GM19239 (cell line): ENCODE results near the gene TOMM6.
"Not testable (repeated sequence)": the region's sequence is repeated elsewhere in the genome, so short reads cannot be mapped to it uniquely, and the experiment has no call there.

Experiments
- DNase-seq: peaks from one replicate; pipeline ENCODE4 v3.0.0; 2011; ENCODE audit warnings: low spot score; ENCODE audit not compliant: insufficient read length
- FAIRE-seq: peaks from 2 replicates; lab custom pipeline; 2011; peaks lifted over from hg19 to GRCh38; lab: Jason Lieb, UNC

The TOMM6 gene

GRCh38 chr6:41759905-41760579 is 27.5 kb upstream of the TOMM6 start:
- no peak for DNase-seq
- no peak for FAIRE-seq

GRCh38 chr6:41763470-41763869 is 24.0 kb upstream of the TOMM6 start:
- FAIRE-seq (no peak), DNase-seq (no peak)

GRCh38 chr6:41766043-41766664 is 21.3 kb upstream of the TOMM6 start:
- not testable (repeated sequence) for DNase-seq, FAIRE-seq

GRCh38 chr6:41767112-41767833 is 20.2 kb upstream of the TOMM6 start:
- no peak for FAIRE-seq
- DNase-seq = no peak

DNA sequence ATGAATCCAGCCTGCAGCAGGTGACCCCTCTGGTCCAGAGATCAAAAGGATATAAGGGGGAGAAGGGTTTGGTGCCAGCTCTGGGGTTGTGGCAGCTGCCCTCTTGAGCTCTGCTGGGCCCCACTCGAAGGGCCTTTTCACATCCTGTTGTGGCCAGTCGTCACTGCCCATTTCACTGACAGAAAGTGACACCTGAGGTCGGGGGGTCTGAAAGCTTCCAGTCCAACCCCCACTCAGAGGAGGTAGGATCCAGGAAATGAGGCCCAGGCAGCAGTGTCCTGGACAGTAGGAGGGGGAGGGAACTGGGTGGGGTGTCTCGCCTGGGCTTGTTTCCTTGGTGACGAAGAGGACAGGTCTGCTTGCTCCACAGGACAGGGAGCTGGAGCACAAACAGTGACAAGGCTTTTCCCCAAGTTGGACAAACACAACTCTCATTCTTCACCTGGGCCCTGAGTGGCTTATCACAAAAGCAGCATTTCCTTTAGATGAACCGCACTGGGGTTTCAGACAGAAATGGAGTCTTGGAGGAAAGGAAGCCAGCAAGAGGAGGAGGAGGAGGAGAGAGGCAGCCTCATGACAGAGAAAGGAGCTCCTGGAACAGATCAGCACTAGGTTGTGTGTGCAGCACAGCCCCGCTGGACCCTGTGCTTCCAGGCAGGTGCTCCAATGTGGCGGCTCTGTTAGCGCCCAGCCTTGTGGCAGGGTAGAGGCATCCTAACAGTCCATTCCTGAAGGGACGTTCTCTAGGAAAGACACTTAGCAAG is 18.8 kb upstream of the TOMM6 start:
- no peak for DNase-seq

DNA sequence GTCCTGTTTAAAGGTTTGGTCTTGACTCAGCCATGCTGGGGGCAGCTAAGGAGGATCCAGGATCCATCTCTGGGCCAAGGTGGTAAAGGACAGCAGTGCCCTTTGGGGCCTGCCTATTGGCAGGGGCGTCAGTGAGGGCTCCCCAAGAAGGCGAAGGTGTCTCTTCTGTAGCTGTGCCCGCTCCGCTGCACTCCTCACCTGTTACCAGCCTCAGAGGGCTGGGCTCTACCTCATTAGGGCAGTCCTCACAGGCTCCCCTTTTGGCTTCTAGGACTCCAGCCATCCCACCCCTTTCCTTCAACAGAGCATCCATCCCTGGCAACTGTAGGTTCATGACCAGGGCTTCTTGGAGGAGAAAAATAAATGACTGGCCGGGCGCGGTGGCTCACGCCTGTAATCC is 18.1 kb upstream of the TOMM6 start:
- DNase-seq (no peak), FAIRE-seq (no peak)

More for the DNA sequence above, 18.8 kb upstream of the TOMM6 start:
- no peak for FAIRE-seq

GRCh38 chr6:41770381-41771057 is 17.0 kb upstream of the TOMM6 start:
- no peak for DNase-seq
- FAIRE-seq = no peak

DNA sequence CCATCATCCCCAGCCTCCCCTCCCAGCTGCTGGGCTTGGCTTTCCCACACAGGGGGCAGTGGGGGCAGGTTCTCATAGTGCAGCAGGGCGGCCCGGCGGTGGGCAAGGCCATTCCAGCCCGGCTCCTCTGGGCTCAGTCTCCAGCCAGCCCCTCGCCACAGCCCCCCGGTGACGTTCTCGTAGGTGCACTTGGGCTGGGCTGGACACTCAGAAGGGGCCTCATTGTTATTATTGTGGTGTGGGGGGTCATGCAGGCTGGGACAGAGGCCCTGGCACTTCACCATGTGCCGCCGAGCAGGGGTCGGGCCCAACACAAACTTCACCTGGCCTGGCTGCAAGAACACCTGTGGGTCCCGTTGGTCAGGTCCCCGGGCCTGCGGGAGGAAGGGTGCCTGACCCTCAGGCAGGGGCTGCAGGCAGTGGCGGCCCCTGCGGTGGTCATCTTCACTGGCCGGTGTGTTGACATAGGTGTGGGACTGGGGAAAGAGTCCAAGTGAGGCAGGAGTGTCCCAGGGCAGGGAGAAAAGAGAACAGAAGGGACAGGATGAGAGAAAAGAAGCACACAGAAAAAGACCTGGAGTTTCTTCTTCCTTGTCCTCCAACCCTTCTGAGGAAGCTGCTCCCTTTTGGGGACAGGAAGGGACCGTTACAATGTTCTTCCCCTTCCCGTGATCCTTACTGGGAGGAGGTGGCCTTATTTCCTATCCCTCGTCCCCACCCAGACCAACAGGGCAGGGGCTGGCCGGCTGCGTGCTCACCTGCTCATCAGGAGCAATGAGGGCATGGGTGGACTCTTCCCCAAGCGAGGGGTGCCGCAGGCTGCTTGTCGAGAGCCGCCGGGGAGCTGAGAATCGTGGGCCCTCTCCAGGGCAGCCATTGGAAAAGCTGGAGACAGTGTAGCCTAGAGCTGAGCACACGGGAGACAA is 16.2 kb upstream of the TOMM6 start:
- FAIRE-seq = no peak
- no peak for DNase-seq

DNA sequence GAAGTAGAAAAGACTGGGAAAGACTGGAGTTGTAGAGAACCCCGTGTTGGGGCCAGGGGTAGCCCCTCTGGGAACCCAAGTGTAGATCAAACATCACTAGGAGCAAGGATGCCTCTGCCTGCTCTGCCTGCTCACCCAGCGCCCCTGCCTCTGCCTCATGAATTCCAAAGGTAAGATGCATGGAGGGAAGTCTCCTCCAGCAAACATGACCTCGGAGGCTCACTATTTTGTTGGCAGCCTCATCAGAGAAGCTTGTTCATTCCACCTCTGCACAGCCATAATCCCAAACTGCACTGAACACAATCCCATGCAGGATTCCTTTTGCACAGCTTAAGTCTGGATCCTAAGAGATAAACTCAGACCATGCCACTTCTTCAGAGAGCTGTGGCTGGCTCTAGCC is 12.7 kb upstream of the TOMM6 start:
- DNase-seq (no peak), FAIRE-seq (no peak)

GRCh38 chr6:41775293-41775882 is 12.1 kb upstream of the TOMM6 start:
- FAIRE-seq (no peak), DNase-seq (no peak)

DNA sequence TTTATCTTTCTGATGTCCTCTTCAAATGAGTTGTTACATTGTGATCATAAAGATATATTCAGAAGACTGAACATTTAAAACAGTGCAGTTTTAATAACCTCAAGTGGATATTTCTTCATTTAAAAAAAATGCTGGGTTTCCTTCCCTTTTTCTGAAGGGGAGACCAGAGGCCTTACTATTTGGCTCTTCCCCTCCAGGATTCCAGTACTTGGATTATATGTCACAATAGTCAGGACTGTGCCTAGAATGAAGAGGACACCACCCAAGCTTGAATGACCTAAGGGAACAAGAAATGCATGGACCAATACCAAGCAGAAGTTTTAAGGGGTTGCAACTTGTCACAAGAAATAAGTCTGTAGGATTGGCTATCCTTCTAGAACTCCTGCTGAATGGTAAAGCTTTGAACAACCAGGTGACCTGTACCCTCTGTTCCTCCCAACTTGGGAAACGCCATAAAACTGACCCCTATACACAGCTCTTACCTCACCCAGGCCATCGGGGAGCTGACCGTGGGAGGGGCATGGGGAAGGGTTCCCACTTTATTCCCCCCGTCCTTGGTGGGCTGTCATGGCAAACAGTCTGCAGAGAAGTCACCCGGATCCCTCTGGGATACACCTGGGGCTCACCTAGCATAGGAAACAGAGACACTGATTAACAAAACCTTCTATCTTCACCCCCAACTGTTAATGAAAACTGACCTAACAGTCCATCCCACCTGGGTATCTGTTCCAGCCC is 9.8 kb upstream of the TOMM6 start:
- DNase-seq (no peak), FAIRE-seq (no peak)

DNA sequence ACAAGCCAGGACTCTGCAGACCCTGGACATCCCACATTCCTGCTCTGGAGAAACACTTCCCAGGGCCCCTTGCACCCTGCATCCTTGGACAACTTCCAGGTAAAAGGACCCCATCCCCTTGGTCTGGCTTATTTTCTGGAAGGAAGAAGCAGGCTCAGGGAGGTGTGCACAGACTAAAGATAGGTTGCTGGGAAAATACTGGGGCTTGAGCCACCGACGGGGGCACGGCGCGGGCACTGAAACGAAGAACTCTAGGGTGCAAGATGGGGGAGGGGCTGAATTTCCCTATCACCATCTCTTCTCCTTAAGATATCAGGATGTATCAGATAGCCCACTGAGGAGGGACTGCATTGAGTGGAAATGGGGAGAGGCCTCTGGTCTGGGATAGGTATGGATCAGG is 8.6 kb upstream of the TOMM6 start:
- DNase-seq = no peak
- FAIRE-seq = no peak

DNA sequence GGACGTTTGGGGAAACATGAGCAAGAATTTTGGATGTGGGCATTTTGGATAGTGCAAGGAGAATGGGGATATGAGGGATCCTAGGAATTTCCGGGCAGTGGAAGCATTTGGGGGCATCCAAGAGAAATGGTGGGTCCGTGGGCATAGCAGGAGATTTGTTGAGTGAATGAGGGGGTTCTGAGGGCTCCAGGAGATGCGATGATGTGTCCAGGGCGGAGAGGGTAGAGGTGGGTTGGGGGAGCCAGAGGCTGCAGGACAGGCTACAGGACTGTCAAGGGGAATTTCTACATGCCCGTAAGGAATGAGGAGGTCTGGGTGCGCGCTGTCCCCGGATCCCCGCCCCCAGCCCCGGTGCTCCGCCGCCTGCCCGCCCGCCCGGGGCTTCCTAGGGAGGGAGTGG is 8.2 kb upstream of the TOMM6 start:
- FAIRE-seq (no peak), DNase-seq (no peak)

GRCh38 chr6:41779788-41780550 is 7.5 kb upstream of the TOMM6 start, which contains the start of gene FRS3:
Gene FRS3, minus strand, starts transcription at chr6:41779900. Its CDS starts 2,913 bp downstream, at chr6:41776987.
- DNase-seq (peak; percentile 100), FAIRE-seq (peak; percentile 89)

DNA sequence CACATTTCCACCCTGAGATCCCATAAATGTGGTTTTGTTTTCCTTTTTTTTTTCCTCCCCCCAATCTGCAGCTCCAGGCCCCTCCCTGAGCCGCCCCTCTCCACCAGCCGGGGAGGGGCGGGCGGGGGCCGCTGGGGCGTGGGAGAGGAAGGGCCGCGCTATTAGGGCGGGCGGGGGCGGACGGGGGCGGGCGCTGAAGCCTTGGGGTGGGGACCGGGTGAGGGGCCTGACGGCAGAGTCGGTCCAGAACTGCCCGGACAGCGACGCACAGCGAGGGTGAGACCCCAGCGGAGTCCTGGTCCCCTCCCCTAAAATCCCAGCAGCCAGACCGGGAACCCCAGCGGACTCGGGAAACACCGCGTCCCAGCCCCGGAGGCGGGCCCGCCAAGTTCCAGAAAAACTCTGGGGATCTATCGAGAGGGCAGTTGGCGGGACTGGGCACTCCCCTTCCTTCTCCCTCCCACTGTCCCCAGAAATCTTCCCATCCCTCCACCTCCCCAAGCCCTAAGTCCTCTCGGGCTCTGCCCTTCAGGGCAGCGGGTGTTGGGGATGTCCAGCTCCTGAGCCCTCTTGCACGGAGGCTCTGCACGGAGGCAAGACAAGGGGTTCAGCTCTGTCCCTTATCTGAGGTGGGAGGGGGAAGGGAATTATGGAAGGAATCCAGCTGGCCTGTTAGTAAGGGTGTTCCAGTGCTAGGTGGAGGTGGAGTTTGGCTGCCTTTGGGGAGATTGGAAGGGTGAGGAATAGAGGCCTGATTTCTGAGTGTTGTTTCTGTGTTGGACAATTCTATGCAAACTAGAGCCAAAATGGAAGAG is 6.7 kb upstream of the TOMM6 start, which contains the start of gene PRICKLE4:
Gene PRICKLE4, plus strand, starts transcription at position 232 of the 815 bp plus-strand sequence. CDS start 2,692 bp downstream, outside the sequence.
- FAIRE-seq (no peak), DNase-seq (no peak)

GRCh38 chr6:41781366-41781730 is 6.1 kb upstream of the TOMM6 start:
- DNase-seq = no peak
- no peak for FAIRE-seq
